Type B pancreatic cell (in vitro differentiated cells): ENCODE data around the gene NPR1. TPM values are rescaled to one million over a fixed set of nuclear protein-coding genes. Genes with fewer than 3 reads are reported as not detected.
"Not testable (repeated sequence)": the region's sequence is repeated elsewhere in the genome, so short reads cannot be mapped to it uniquely, and the experiment has no call there.

ENCODE experiments used
- DNase-seq: peaks from one replicate; pipeline ENCODE4 v3.0.0; 2021; ENCODE audit warnings: mixed read lengths; ENCODE audit not compliant: unreplicated experiment; ENCODE audit errors: extremely low spot score
- H3K27ac Mint-ChIP-seq: 2 replicates; pipeline ENCODE4 v1.8.0; 2021; ENCODE audit warnings: mild to moderate bottlenecking, mixed read lengths
- H3K27me3 Mint-ChIP-seq: 2 replicates; pipeline ENCODE4 v1.8.0; 2021; ENCODE audit warnings: mixed read lengths
- H3K36me3 Mint-ChIP-seq: 2 replicates; pipeline ENCODE4 v1.8.0; 2021; ENCODE audit warnings: mixed read lengths
- H3K4me1 Mint-ChIP-seq: one replicate; pipeline ENCODE4 v1.8.0; 2021; ENCODE audit warnings: mixed read lengths; ENCODE audit not compliant: unreplicated experiment
- H3K4me3 Mint-ChIP-seq: 2 replicates; pipeline ENCODE4 v1.8.0; 2021; ENCODE audit warnings: mild to moderate bottlenecking, mixed read lengths
- H3K9me3 Mint-ChIP-seq: 2 replicates; pipeline ENCODE4 v1.8.0; 2021; ENCODE audit warnings: mixed read lengths
- total RNA-seq: library from RNA; stranded (reverse); gene quantifications from 2 replicates; pipeline ENCODE4 v1.2.1, GENCODE V29; 2021; ENCODE audit warnings: low replicate concordance
- TF ChIP-seq, protein P1 (sequence below): fragments of 200-600 bp; sonication (generic); conservative IDR thresholded peaks from 2 replicates; pipeline ENCODE4 v1.5.0; 2021; ENCODE audit warnings: antibody characterized with exemption, mild to moderate bottlenecking

The NPR1 gene
- total RNA-seq, 1 donor from 2014 or later, result 2.4 TPM

GRCh38 chr1:153699768-153700167 is 21.3 kb downstream of the NPR1 start:
- DNase-seq, result no peak
- Mint-ChIP-seq H3K4me1 (peaks cover 13% of the 10 kb centered on the region), H3K4me3 (no peak overlapping the region), H3K36me3 (no peaks in the 10 kb centered on the region), H3K27ac (no peak overlapping the region), H3K27me3 (no peaks in the 10 kb centered on the region), H3K9me3 (no peaks in the 10 kb centered on the region)
- TF ChIP-seq, protein P1, sequence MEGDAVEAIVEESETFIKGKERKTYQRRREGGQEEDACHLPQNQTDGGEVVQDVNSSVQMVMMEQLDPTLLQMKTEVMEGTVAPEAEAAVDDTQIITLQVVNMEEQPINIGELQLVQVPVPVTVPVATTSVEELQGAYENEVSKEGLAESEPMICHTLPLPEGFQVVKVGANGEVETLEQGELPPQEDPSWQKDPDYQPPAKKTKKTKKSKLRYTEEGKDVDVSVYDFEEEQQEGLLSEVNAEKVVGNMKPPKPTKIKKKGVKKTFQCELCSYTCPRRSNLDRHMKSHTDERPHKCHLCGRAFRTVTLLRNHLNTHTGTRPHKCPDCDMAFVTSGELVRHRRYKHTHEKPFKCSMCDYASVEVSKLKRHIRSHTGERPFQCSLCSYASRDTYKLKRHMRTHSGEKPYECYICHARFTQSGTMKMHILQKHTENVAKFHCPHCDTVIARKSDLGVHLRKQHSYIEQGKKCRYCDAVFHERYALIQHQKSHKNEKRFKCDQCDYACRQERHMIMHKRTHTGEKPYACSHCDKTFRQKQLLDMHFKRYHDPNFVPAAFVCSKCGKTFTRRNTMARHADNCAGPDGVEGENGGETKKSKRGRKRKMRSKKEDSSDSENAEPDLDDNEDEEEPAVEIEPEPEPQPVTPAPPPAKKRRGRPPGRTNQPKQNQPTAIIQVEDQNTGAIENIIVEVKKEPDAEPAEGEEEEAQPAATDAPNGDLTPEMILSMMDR, result no peak

DNA sequence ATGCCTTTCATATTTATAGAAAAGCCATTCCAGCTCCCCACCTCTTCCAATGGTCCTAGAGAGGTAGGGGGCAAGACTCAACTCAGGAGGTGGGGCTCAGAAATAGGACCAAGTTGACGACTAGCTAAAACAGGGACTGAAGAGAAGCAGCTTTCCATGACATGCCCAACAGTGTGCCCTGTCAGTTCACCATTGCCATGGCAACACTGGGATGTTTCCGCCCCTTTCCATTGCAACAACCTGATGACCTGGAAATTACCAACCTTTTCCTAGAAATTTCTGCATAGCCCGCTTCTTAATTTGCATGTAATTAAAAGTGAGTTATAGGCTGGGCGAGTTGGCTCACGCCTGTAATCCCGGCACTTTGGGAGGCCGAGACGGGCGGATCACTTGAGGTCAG is 27.0 kb downstream of the NPR1 start:
- Mint-ChIP-seq H3K27me3 (no peaks in the 10 kb centered on the region), H3K27ac (no peak overlapping the region), H3K4me3 (no peak overlapping the region), H3K4me1 (no peaks in the 10 kb centered on the region), H3K36me3 (no peaks in the 10 kb centered on the region), H3K9me3 (no peaks in the 10 kb centered on the region)
- TF ChIP-seq, protein P1, result no peak
- no peak for DNase-seq

- TF ChIP-seq, protein P1, result no peak
- H3K9me3 Mint-ChIP-seq, result no peaks in the 10 kb centered on the region
- H3K27ac Mint-ChIP-seq, result no peak overlapping the region
- H3K4me3 Mint-ChIP-seq, result no peak overlapping the region
- peaks cover 3% of the 10 kb centered on the region for H3K27me3 Mint-ChIP-seq
- no peaks in the 10 kb centered on the region for H3K36me3 Mint-ChIP-seq
- H3K4me1 Mint-ChIP-seq, result no peaks in the 10 kb centered on the region
- DNase-seq, result no peak
Measured at GRCh38 chr1:153711026-153711425, 32.5 kb downstream of the NPR1 start.

- H3K27me3 Mint-ChIP-seq, result not testable (repeated sequence)
Measured at GRCh38 chr1:153716211-153716610, 37.7 kb downstream of the NPR1 start.

GRCh38 chr1:153717330-153717729 is 38.8 kb downstream of the NPR1 start:
- Mint-ChIP-seq H3K27me3 (peaks cover 3% of the 10 kb centered on the region), H3K36me3 (no peaks in the 10 kb centered on the region), H3K4me3 (no peak overlapping the region), H3K9me3 (no peaks in the 10 kb centered on the region), H3K4me1 (no peaks in the 10 kb centered on the region), H3K27ac (no peak overlapping the region)
- DNase-seq, result no peak
- TF ChIP-seq, protein P1, result no peak

More at GRCh38 chr1:153716211-153716610, 37.7 kb downstream of the NPR1 start:
- H3K9me3 Mint-ChIP-seq, DNase-seq, H3K4me3 Mint-ChIP-seq, H3K27ac Mint-ChIP-seq, H3K4me1 Mint-ChIP-seq, H3K36me3 Mint-ChIP-seq: not testable (repeated sequence)

GRCh38 chr1:153723687-153724086 is 45.2 kb downstream of the NPR1 start:
- Mint-ChIP-seq H3K27me3 (no peaks in the 10 kb centered on the region), H3K27ac (no peak overlapping the region), H3K4me1 (peaks cover 5% of the 10 kb centered on the region), H3K4me3 (no peak overlapping the region), H3K36me3 (no peaks in the 10 kb centered on the region), H3K9me3 (no peaks in the 10 kb centered on the region)
- DNase-seq, result no peak
- TF ChIP-seq, protein P1, result no peak

- not testable (repeated sequence) for H3K27me3 Mint-ChIP-seq, DNase-seq, H3K27ac Mint-ChIP-seq, H3K9me3 Mint-ChIP-seq, H3K36me3 Mint-ChIP-seq, H3K4me3 Mint-ChIP-seq
- H3K4me1 Mint-ChIP-seq, result peaks cover 12% of the 10 kb centered on the region
Measured at GRCh38 chr1:153724634-153725033, 46.1 kb downstream of the NPR1 start.
